Mucosa of descending colon (tissue), 3 donors: ENCODE measurements around the gene PSTPIP1. TPM values are rescaled to one million over a fixed set of nuclear protein-coding genes. Genes with fewer than 3 reads are reported as not detected.

ENCODE experiments used
- ATAC-seq: fragments of 200-7000 bp; cut with Tn5 transposase; one replicate; pipeline ENCODE4 v1.9.1; 2020; ENCODE audit warnings: mild to moderate bottlenecking, moderate library complexity
- DNase-seq, 3 donors: peaks; one replicate each; pipeline ENCODE4 v3.0.0-alpha.2; 2020
- H3K36me3 ChIP-seq: fragments of 200-600 bp; one replicate; pipeline ENCODE4 v1.8.0; 2021; ENCODE audit warnings: low read depth, mild to moderate bottlenecking
- H3K4me1 ChIP-seq: fragments of 200-600 bp; one replicate; pipeline ENCODE4 v1.8.0; 2021; ENCODE audit warnings: low read depth, mild to moderate bottlenecking
- H3K4me3 ChIP-seq: fragments of 200-600 bp; one replicate; pipeline ENCODE4 v1.8.0; 2021; ENCODE audit warnings: mild to moderate bottlenecking
- H3K9me3 ChIP-seq: fragments of 200-600 bp; one replicate; pipeline ENCODE4 v1.8.0; 2021; ENCODE audit warnings: mild to moderate bottlenecking
- CTCF ChIP-seq: fragments of 200-600 bp; IDR thresholded peaks from one replicate; pipeline ENCODE4 v1.8.0; 2022; ENCODE audit warnings: antibody characterized with exemption, mild to moderate bottlenecking
- intact Hi-C, 2 donors: fragments of 100-400 bp; cut with DNase I in 1 of 2; cut with micrococcal nuclease in 1 of 2; formaldehyde crosslinking; loops; one replicate each; pipeline versions ENCODE4 v1.11.0 to v1.11.1; 2022; cut with DNase I, micrococcal nuclease
- long read RNA-seq, 2 donors: library from polyadenylated mRNA; unstranded; transcript quantifications; one replicate each; pipeline ENCODE4 v2.0.0, GENCODE V29; 2019 to 2021
- total RNA-seq, 3 donors: library from RNA; stranded (reverse); fragmentation: NEBNext Ultra II Directional in 2 of 3; extraction: Animal tissue kit (Norgen Biotek cat#: 25700) in 2 of 3; gene quantifications; one replicate each; pipeline versions ENCODE4 v1.2.1 to v1.2.4, GENCODE V29; 2021 to 2023
- donor health status: DM: no; HTN: no; CAD: no; lungs with moderate emphysema.
- donor health status: DM: no; HTN: no; CAD: no.
- donor health status: DM: no; HTN: yes; CAD: no.

Gene PSTPIP1
- 1 to 10 TPM; 4.4 to 8.2 (median 6.3) TPM for total RNA-seq
- long read RNA-seq, donor 1, partial matches to known transcripts, result 2 of 6 reads
- long read RNA-seq, donor 1, other reads (novel, unspliced or antisense), result 4 of 6 reads
- long read RNA-seq, donor 2, partial matches to known transcripts, result 1 of 7 reads
- long read RNA-seq, donor 2, other reads (novel, unspliced or antisense), result 3 of 7 reads

- H3K4me1 ChIP-seq, result no peaks in the 10 kb centered on the region
- intact Hi-C loops, result no loop called here
- no peak for TF ChIP-seq CTCF
- DNase-seq (peak in 2 of 3 donors; percentile 58 to 89), ATAC-seq (peak; percentile 81)
- H3K4me3 ChIP-seq, result no peak within 1 kb of the TSS
- H3K36me3 ChIP-seq, result no peaks in the 10 kb centered on the region
- H3K9me3 ChIP-seq, result no peaks in the 10 kb centered on the region
Observed at GRCh38 chr15:76994971-76995945, at the start of gene PSTPIP1. Gene PSTPIP1, plus strand, starts transcription at chr15:76995126. Its CDS starts 448 bp downstream, at chr15:76995574.

- Histone ChIP-seq H3K36me3 (no peaks in the 10 kb centered on the region), H3K4me1 (peaks cover 3% of the 10 kb centered on the region), H3K4me3 (no peak overlapping the region), H3K9me3 (no peaks in the 10 kb centered on the region)
- intact Hi-C loops, result no loop called here
- ATAC-seq, result no peak
- no peak for TF ChIP-seq CTCF
- DNase-seq, result no peak
Observed at GRCh38 chr15:76945494-76946093, 49.3 kb upstream of the PSTPIP1 start.

GRCh38 chr15:76947454-76947853 lies 47.5 kb upstream of the PSTPIP1 start:
- Histone ChIP-seq H3K36me3 (no peaks in the 10 kb centered on the region), H3K9me3 (no peaks in the 10 kb centered on the region), H3K4me3 (no peak overlapping the region), H3K4me1 (peaks cover 3% of the 10 kb centered on the region)
- ATAC-seq (no peak), DNase-seq (no peak)
- intact Hi-C loops, result no loop called here
- no peak for TF ChIP-seq CTCF

- no peak for TF ChIP-seq CTCF
- peak; percentile 34 for ATAC-seq
- intact Hi-C loops, result no loop called here
Observed at GRCh38 chr15:76951220-76951619, 43.7 kb upstream of the PSTPIP1 start.

GRCh38 chr15:76953913-76954312 lies 41.0 kb upstream of the PSTPIP1 start:
- TF ChIP-seq CTCF, result no peak
- Histone ChIP-seq H3K4me1 (no peaks in the 10 kb centered on the region), H3K9me3 (no peaks in the 10 kb centered on the region), H3K36me3 (no peaks in the 10 kb centered on the region), H3K4me3 (no peak overlapping the region)
- intact Hi-C loops, result no loop called here
- DNase-seq (no peak), ATAC-seq (no peak)

More at GRCh38 chr15:76951220-76951619, 43.7 kb upstream of the PSTPIP1 start:
- no peak for DNase-seq
- H3K4me1 ChIP-seq, result peaks cover 3% of the 10 kb centered on the region
- no peaks in the 10 kb centered on the region for H3K36me3 ChIP-seq
- H3K4me3 ChIP-seq, result no peak overlapping the region
- no peaks in the 10 kb centered on the region for H3K9me3 ChIP-seq
